PC-3 (cell line): ENCODE results near the gene SMIM14.
"Not testable (repeated sequence)": the region's sequence is repeated elsewhere in the genome, so short reads cannot be mapped to it uniquely, and the experiment has no call there.

Source experiments
- EZH2 ChIP-seq: fragments of 300-600 bp; sonication (generic); IDR thresholded peaks from one replicate; pipeline ENCODE4 v1.6.1; 2017; ENCODE audit warnings: antibody characterized with exemption, mild to moderate bottlenecking, low read length; ENCODE audit not compliant: unreplicated experiment
- EZH2phosphoT487 ChIP-seq: fragments of 300-600 bp; sonication (generic); IDR thresholded peaks from 2 replicates; pipeline ENCODE4 v1.6.1; 2018; ENCODE audit warnings: mild to moderate bottlenecking, antibody characterized with exemption, low read length, borderline replicate concordance
- TF ChIP-seq, protein P1 (sequence below): fragments of 300-600 bp; sonication (generic); conservative IDR thresholded peaks from 2 replicates; pipeline ENCODE4 v1.5.1; 2017; ENCODE audit warnings: antibody characterized with exemption, low read depth, mild to moderate bottlenecking, low read length

DNA sequence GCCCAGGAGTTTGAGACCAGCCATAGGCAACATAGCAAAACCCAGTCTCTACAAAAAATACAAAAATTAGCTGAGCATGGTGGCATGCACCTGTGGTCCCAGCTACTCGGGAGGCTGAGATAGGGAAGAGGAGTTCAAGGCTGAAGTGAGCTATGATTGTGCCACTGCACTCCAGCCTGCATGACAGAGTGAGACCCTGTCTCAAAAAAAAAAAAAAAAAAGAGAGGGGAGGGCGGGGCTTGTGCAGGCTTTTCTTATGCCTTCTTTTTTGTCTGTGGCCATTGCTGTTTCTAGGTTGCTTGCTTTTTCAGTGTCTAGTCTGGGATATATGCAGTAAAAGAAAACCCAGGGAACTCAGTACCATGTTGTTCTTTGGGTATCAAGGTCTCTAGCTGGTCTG lies 42.3 kb upstream of the SMIM14 start:
- TF ChIP-seq EZH2, EZH2phosphoT487: not testable (repeated sequence)
- TF ChIP-seq, protein P1, sequence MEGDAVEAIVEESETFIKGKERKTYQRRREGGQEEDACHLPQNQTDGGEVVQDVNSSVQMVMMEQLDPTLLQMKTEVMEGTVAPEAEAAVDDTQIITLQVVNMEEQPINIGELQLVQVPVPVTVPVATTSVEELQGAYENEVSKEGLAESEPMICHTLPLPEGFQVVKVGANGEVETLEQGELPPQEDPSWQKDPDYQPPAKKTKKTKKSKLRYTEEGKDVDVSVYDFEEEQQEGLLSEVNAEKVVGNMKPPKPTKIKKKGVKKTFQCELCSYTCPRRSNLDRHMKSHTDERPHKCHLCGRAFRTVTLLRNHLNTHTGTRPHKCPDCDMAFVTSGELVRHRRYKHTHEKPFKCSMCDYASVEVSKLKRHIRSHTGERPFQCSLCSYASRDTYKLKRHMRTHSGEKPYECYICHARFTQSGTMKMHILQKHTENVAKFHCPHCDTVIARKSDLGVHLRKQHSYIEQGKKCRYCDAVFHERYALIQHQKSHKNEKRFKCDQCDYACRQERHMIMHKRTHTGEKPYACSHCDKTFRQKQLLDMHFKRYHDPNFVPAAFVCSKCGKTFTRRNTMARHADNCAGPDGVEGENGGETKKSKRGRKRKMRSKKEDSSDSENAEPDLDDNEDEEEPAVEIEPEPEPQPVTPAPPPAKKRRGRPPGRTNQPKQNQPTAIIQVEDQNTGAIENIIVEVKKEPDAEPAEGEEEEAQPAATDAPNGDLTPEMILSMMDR = not testable (repeated sequence)
